Coronary artery (tissue), 2 donors: ENCODE measurements around the gene SH3D19.

Source experiments
- DNase-seq: peaks from one replicate; pipeline ENCODE4 v3.0.0-alpha.2; 2017; ENCODE audit warnings: low spot score
- H3K27ac ChIP-seq, 2 donors: fragments of 200-600 bp; sonication (generic); one replicate each; pipeline ENCODE4 v1.5.1; 2016 to 2019
- H3K4me3 ChIP-seq: fragments of 200-600 bp; sonication (generic); 2 replicates; pipeline ENCODE4 v1.5.1; 2016; ENCODE audit warnings: mild to moderate bottlenecking, moderate library complexity
- TF ChIP-seq, protein P1 (sequence below): fragments of 200-600 bp; sonication (generic); IDR thresholded peaks from one replicate; pipeline ENCODE4 v1.5.1; 2019; ENCODE audit warnings: antibody characterized with exemption

The SH3D19 gene

DNA sequence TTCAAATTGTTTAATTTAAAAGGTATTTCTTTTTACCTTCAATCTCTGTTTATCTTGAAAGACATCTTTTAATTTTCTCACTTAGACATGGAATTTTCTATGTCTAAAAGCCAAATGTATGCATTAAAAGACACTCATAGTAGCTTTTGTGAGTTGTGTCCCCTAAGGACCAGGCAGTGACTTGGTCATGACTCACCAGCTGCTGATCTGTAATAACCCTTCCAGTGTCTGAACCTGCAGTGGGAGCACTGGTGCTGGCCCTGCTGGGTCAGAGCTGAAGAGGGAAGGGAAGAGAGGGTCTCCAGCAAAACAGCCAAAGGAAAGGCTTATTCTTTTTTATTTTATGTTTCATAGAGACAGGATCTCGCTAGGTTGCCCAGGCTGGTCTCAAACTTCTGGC is 31.1 kb upstream of the SH3D19 start:
- TF ChIP-seq, protein P1, sequence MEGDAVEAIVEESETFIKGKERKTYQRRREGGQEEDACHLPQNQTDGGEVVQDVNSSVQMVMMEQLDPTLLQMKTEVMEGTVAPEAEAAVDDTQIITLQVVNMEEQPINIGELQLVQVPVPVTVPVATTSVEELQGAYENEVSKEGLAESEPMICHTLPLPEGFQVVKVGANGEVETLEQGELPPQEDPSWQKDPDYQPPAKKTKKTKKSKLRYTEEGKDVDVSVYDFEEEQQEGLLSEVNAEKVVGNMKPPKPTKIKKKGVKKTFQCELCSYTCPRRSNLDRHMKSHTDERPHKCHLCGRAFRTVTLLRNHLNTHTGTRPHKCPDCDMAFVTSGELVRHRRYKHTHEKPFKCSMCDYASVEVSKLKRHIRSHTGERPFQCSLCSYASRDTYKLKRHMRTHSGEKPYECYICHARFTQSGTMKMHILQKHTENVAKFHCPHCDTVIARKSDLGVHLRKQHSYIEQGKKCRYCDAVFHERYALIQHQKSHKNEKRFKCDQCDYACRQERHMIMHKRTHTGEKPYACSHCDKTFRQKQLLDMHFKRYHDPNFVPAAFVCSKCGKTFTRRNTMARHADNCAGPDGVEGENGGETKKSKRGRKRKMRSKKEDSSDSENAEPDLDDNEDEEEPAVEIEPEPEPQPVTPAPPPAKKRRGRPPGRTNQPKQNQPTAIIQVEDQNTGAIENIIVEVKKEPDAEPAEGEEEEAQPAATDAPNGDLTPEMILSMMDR = no peak
- no peak for DNase-seq
- H3K27ac ChIP-seq = no peak overlapping the region
- H3K4me3 ChIP-seq = no peak overlapping the region

DNA sequence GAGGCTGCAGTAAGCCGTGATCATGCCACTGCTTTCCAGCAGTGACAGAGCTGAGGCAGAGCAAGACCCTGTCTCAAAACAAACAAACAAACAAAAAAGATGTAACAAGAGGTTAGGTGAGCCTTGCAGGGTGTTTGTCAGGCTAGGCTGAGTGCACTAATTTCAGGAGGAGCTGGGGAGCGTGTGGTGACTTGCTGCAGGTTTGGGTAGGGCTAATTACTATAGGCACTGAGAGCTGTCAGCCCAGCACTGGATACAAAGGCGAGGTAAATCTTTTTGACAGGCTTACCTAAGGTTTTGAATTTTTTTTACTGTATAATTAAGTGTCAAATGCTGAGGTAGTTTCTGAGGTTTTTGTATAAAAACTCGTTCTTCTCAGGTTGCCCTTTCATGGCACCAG is 29.8 kb upstream of the SH3D19 start:
- TF ChIP-seq, protein P1 = no peak
- H3K27ac ChIP-seq = no peak overlapping the region

DNA sequence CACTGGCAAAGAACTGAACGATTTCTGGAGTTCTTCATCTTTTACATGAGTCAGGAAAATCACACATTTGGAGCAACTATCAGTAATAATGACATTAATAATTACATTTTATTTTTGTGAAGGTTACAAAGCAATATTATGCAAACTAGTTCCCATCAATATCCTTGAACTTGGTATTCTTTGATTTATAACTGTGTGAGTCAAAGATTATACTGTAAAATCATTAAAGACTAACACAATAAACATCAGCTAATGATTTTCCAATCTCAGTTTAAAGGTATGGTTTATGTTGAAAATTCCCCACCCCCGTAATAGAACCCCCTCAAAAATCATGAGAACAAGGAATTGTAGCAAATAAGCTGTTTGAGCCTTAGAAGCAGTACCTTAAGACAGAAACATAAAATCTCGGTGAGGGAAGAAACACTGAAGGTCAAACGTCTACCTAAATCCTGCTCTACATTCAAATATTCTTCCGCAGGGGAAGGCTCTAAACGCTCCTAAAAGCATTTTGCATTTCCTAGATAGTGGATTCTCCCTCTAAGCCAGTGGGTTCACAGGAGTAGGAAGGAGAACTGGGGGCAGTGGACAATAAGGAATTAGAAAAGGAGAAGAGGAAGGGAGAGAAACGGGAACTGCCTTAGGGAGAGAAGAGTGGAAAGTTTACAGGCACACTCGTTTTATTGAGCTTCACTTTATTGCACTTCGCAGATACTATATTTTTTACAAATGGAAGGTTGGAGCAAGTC is 22.3 kb upstream of the SH3D19 start:
- TF ChIP-seq, protein P1 = no peak
- DNase-seq = no peak
- Histone ChIP-seq H3K27ac (no peak overlapping the region), H3K4me3 (no peak overlapping the region)

More for the DNA sequence above, 29.8 kb upstream of the SH3D19 start:
- H3K4me3 ChIP-seq = no peak overlapping the region
- no peak for DNase-seq

DNA sequence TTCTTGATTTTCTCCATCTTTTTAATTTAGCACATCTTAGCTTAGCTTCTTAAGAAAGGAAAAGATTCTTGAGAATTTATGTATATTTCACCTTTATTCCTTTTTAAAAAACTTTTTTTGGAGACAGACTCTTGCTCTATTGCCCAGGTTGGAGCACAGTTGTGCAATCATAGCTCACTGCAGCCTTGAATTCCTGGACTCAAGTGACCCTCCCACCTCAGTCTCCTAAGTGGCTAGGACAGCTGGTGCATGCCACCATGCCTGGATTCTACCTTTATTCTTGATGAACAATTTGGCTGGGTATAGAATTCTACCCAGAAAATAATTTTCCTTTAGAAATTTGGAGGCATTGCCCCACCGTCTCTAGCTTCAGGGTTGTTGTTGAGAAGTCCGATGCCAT is 19.5 kb upstream of the SH3D19 start:
- Histone ChIP-seq H3K4me3 (no peak overlapping the region), H3K27ac (no peak overlapping the region)

DNA sequence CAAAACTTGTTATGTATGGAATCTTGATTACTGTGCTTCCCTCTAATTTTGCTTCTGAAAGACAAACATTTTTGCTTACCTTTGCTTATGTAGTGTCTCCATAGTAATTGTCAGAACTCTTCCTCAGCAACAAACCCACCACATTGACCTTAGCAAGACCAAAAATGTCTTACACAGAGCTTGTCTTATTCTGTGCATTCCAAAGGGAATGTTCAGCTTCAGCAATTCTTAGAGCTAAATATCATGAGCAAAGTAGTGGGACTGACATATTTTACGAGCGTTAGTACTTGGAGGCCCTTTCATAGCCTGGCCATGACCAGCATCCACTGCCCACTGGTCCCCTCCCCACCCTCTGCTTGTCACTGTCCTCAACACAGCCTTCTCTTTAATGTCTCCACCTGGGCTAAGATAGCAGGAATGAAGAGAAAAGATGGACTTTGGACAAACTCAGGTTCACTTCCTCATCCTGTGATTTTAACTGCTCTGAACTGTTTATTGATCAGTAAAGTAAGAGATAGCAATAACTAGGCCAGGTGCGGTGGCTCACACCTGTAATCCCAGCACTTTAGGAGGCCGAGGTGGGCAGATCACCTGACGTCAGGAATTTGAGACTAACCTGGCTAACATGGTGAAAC is 15.5 kb upstream of the SH3D19 start:
- TF ChIP-seq, protein P1 = no peak
- no peak overlapping the region for H3K4me3 ChIP-seq
- no peak for DNase-seq
- H3K27ac ChIP-seq = no peak overlapping the region

More for the DNA sequence above, 19.5 kb upstream of the SH3D19 start:
- DNase-seq = no peak
- TF ChIP-seq, protein P1 = no peak

DNA sequence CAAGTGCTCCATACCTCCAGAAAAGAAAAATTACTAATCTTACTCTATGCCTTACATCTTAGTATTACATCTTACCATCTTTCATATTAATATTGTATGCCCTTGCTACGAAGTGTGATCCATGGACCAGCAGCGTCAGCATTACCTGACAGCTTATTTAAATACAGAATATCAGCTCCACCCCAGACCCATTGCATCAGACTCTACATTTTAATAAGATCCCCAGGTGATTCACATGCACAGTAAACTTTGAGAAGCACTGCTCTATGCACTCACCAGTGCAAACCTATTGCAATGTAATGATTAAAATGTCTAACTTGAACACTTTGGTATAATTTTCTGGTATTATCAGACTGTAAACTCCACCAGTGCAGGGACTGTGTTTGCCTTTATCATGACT is 14.1 kb upstream of the SH3D19 start:
- Histone ChIP-seq H3K27ac (no peak overlapping the region), H3K4me3 (no peak overlapping the region)
- TF ChIP-seq, protein P1 = no peak
- DNase-seq = no peak
